Loucy (cell line): Measurements from ENCODE around the gene KRTAP19-6.

Experiments used
- EZH2phosphoT487 ChIP-seq: fragments of 200-600 bp; IDR thresholded peaks from 2 replicates; pipeline ENCODE4 v1.6.1; 2018; ENCODE audit warnings: antibody characterized with exemption, mild to moderate bottlenecking, moderate library complexity, borderline replicate concordance
- TF ChIP-seq, protein P1 (sequence below): fragments of 200-600 bp; sonication (generic); conservative IDR thresholded peaks from 2 replicates; pipeline ENCODE4 v1.5.1; 2014; ENCODE audit warnings: mild to moderate bottlenecking, antibody characterized with exemption, low read length

DNA sequence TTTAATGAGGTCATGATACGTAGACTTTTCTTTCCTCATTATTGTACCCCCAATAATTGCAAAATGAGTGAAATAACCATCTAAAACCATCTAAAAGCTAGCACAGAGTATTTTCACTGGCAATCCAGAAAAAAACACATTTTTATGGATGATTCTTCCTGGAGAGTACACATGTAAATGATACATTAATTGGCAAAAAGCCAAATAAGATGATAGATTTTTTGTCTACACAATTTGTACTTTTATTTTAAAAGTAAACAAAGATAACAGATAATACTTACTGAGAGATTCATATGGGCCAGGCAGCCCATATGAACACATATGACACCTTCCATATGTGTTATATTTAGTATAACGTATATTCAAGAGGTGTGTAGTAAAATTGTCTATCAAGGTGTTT, 22.0 kb upstream of the KRTAP19-6 start:
- TF ChIP-seq, protein P1, sequence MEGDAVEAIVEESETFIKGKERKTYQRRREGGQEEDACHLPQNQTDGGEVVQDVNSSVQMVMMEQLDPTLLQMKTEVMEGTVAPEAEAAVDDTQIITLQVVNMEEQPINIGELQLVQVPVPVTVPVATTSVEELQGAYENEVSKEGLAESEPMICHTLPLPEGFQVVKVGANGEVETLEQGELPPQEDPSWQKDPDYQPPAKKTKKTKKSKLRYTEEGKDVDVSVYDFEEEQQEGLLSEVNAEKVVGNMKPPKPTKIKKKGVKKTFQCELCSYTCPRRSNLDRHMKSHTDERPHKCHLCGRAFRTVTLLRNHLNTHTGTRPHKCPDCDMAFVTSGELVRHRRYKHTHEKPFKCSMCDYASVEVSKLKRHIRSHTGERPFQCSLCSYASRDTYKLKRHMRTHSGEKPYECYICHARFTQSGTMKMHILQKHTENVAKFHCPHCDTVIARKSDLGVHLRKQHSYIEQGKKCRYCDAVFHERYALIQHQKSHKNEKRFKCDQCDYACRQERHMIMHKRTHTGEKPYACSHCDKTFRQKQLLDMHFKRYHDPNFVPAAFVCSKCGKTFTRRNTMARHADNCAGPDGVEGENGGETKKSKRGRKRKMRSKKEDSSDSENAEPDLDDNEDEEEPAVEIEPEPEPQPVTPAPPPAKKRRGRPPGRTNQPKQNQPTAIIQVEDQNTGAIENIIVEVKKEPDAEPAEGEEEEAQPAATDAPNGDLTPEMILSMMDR, result no peak
- TF ChIP-seq EZH2phosphoT487, result no peak
